Loucy (cell line): Measurements from ENCODE around the gene PAK1.
"Not testable (repeated sequence)": the region's sequence is repeated elsewhere in the genome, so short reads cannot be mapped to it uniquely, and the experiment has no call there.

ENCODE experiments used
- H2AFZ ChIP-seq: fragments of 200-600 bp; sonication (generic); 2 replicates; pipeline ENCODE4 v1.6.0; 2016; ENCODE audit warnings: antibody characterized with exemption, mild to moderate bottlenecking, low read length, moderate library complexity
- H3F3A ChIP-seq: fragments of 200-600 bp; 2 replicates; pipeline ENCODE4 v1.6.0; 2016; ENCODE audit warnings: antibody characterized with exemption, low read depth, mild to moderate bottlenecking
- H3K27me3 ChIP-seq: fragments of 200-600 bp; sonication (generic); 2 replicates; pipeline ENCODE4 v1.6.1; 2014; ENCODE audit warnings: low read length, mild to moderate bottlenecking; ENCODE audit not compliant: insufficient read depth, poor library complexity, severe bottlenecking
- H3K36me3 ChIP-seq: fragments of 200-600 bp; sonication (generic); 2 replicates; pipeline ENCODE4 v1.6.1; 2016; ENCODE audit warnings: low read length; ENCODE audit not compliant: insufficient read depth
- H3K4me1 ChIP-seq: fragments of 200-600 bp; sonication (generic); 2 replicates; pipeline ENCODE4 v1.5.1; 2014; ENCODE audit warnings: low read length, mild to moderate bottlenecking; ENCODE audit not compliant: insufficient read depth, poor library complexity, severe bottlenecking
- H3K4me2 ChIP-seq: fragments of 200-600 bp; sonication (generic); 2 replicates; pipeline ENCODE4 v1.6.0; 2014; ENCODE audit warnings: antibody characterized with exemption, low read length, low read depth, mild to moderate bottlenecking; ENCODE audit not compliant: poor library complexity, severe bottlenecking
- H3K4me3 ChIP-seq: fragments of 200-600 bp; sonication (generic); 2 replicates; pipeline ENCODE4 v1.5.1; 2014; ENCODE audit warnings: low read length, mild to moderate bottlenecking, mixed read lengths; ENCODE audit not compliant: poor library complexity, severe bottlenecking
- H3K79me2 ChIP-seq: fragments of 200-600 bp; sonication (generic); 2 replicates; pipeline ENCODE4 v1.6.1; 2014; ENCODE audit warnings: low read length; ENCODE audit not compliant: insufficient read depth
- H3K9ac ChIP-seq: fragments of 200-600 bp; sonication (generic); 2 replicates; pipeline ENCODE4 v1.6.0; 2014; ENCODE audit warnings: mild to moderate bottlenecking, low read depth, low read length, moderate library complexity; ENCODE audit not compliant: poor library complexity, severe bottlenecking
- H3K9me2 ChIP-seq: fragments of 200-600 bp; sonication (generic); replicated peaks from 2 replicates; pipeline ENCODE4 v1.6.1; 2016; ENCODE audit warnings: low read depth, low read length, mixed read lengths
- H3K9me3 ChIP-seq: fragments of 200-600 bp; sonication (generic); 2 replicates; pipeline ENCODE4 v1.6.1; 2014; ENCODE audit warnings: mild to moderate bottlenecking, antibody characterized with exemption, low read length, low read depth; ENCODE audit not compliant: insufficient read depth
- H4K20me1 ChIP-seq: fragments of 200-600 bp; sonication (generic); 2 replicates; pipeline ENCODE4 v1.6.0; 2014; ENCODE audit warnings: antibody characterized with exemption, low read length, mild to moderate bottlenecking; ENCODE audit not compliant: insufficient read depth, poor library complexity, severe bottlenecking
- EZH2phosphoT487 ChIP-seq: fragments of 200-600 bp; IDR thresholded peaks from 2 replicates; pipeline ENCODE4 v1.6.1; 2018; ENCODE audit warnings: antibody characterized with exemption, mild to moderate bottlenecking, moderate library complexity, borderline replicate concordance
- TF ChIP-seq, protein P1 (sequence below): fragments of 200-600 bp; sonication (generic); conservative IDR thresholded peaks from 2 replicates; pipeline ENCODE4 v1.5.1; 2014; ENCODE audit warnings: mild to moderate bottlenecking, antibody characterized with exemption, low read length

PAK1 gene

DNA sequence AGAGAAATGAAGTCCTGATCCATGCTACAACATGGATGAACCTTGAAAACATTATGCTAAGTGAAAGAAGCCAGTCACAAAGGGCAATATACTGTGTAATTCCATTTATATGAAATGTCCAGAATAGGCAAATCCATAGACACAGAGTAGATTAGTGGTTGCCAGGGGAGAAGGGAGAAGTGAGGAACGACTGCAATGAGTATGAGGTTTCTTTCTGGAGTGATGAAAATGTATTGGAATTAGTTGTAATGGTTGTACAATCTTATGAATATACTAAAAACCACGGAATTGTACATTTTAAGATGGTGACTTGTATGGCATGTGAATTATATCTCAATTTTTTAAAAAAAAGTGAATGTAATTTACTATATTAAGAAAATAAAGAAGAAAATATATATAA is 89.3 kb downstream of the PAK1 start:
- Histone ChIP-seq H3K4me2 (no peak overlapping the region), H3K4me1 (no peaks in the 10 kb centered on the region), H3K4me3 (no peak overlapping the region), H3K9ac (no peak overlapping the region), H3K27me3 (no peaks in the 10 kb centered on the region), H3K9me2 (no peaks in the 10 kb centered on the region), H3K9me3 (no peaks in the 10 kb centered on the region), H4K20me1 (no peaks in the 10 kb centered on the region), H2AFZ (no peak overlapping the region), H3K79me2 (no peaks in the 10 kb centered on the region), H3F3A (no peaks in the 10 kb centered on the region), H3K36me3 (no peaks in the 10 kb centered on the region; the same call in 1 of the 2 replicates)
- TF ChIP-seq, protein P1, sequence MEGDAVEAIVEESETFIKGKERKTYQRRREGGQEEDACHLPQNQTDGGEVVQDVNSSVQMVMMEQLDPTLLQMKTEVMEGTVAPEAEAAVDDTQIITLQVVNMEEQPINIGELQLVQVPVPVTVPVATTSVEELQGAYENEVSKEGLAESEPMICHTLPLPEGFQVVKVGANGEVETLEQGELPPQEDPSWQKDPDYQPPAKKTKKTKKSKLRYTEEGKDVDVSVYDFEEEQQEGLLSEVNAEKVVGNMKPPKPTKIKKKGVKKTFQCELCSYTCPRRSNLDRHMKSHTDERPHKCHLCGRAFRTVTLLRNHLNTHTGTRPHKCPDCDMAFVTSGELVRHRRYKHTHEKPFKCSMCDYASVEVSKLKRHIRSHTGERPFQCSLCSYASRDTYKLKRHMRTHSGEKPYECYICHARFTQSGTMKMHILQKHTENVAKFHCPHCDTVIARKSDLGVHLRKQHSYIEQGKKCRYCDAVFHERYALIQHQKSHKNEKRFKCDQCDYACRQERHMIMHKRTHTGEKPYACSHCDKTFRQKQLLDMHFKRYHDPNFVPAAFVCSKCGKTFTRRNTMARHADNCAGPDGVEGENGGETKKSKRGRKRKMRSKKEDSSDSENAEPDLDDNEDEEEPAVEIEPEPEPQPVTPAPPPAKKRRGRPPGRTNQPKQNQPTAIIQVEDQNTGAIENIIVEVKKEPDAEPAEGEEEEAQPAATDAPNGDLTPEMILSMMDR: no peak
- TF ChIP-seq EZH2phosphoT487: no peak

DNA sequence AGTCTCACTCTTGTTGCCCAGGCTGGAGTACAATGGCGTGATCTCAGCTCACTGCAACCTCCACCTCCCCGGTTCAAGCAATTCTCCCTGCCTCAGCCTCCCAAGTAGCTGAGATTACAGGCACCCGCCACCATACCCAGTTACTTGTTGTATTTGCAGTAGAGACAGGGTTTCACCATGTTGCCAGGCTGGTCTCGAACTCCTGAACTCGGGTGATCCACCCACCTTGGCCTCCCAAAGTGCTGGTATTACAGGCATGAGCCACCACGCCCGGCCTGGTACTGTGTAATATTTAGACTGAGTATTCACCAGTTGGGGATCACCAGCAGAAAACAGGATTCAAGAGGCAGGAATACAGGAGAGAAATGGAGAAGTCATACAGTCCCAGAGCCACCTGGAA is 90.5 kb downstream of the PAK1 start:
- not testable (repeated sequence) for H3K4me1 ChIP-seq, H3K9me3 ChIP-seq, H3F3A ChIP-seq, H3K4me2 ChIP-seq, H2AFZ ChIP-seq, H3K9me2 ChIP-seq, H4K20me1 ChIP-seq, H3K36me3 ChIP-seq, H3K4me3 ChIP-seq, H3K79me2 ChIP-seq, H3K9ac ChIP-seq, H3K27me3 ChIP-seq

DNA sequence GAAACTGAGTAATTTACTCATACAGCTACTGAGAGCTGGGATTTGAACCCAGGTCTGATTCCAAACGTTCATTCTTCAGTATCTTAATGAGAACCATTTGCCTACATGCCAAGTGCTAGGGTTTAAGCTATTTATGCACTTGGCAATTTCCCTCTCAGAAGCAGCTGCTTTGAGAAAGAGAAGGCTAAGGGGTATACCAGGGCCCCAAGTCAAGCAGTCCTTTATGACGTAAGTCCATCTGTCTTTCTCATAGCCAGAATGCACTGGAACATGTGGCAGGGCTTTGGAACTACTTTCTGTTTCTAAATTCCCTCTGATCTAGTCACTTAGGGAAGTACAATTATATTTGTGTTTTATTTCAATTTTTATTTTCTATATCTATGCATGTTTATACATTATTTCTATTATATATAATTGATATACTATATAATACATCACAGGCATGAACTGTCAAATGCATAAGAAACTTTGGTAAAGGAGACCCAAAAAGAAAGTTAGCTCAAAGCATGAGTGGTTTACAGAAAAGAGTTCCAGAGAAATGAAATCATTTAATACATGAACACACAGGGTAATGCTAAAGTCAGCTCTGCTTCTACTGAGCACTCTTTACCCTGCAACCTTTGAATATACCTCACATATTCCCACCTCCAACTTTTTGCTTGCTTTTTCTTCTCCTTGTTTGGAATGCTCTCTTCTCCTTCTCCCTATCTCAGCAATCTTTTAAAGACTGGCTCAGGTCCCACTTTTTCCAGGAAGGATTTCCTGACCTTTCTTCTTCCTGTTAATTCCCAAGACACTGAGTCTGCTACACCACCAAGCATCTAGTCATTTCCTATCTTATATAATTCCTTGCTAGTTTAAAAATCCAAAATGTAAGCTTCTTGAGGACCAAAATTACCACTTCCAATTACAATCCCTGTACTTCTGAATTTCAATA is 91.9 kb downstream of the PAK1 start:
- H3F3A ChIP-seq: no peaks in the 10 kb centered on the region
- peaks cover 21% of the 10 kb centered on the region; the same call in 1 of the 2 replicates for H3K36me3 ChIP-seq
- no peak overlapping the region for H3K9ac ChIP-seq
- TF ChIP-seq, protein P1: no peak
- no peak for TF ChIP-seq EZH2phosphoT487
- H3K4me1 ChIP-seq: no peaks in the 10 kb centered on the region
- no peaks in the 10 kb centered on the region for H3K9me3 ChIP-seq
- H3K79me2 ChIP-seq: no peaks in the 10 kb centered on the region
- H3K9me2 ChIP-seq: no peaks in the 10 kb centered on the region
- H3K4me3 ChIP-seq: no peak overlapping the region
- H3K27me3 ChIP-seq: no peaks in the 10 kb centered on the region
- no peaks in the 10 kb centered on the region for H4K20me1 ChIP-seq
- no peak overlapping the region for H2AFZ ChIP-seq
- H3K4me2 ChIP-seq: no peak overlapping the region
